T-cell (primary cell): ENCODE results near the gene CCL21. TPM values are rescaled to one million over a fixed set of nuclear protein-coding genes. Genes with fewer than 3 reads are reported as not detected.
"Not testable (repeated sequence)": the region's sequence is repeated elsewhere in the genome, so short reads cannot be mapped to it uniquely, and the experiment has no call there.

Experiments
- ATAC-seq, 4 experiments: fragments of 200-7000 bp in 3 of 4; fragments of 150-1000 bp in 1 of 4; cut with Tn5 transposase; replicated peaks in 1 of 4; 1 replicate in 3 of 4; 2 replicates in 1 of 4; pipeline ENCODE4 v1.10.0; 2021; ENCODE audit warnings: moderate library complexity in 3 of 4, mild to moderate bottlenecking in 2 of 4, moderate number of reproducible peaks in 1 of 4
- CTCF ChIA-PET, 2 donors: fragments of 300-600 bp; sonication (Branson Sonifier 250); formaldehyde crosslinking; loops; one replicate each; lab custom pipeline; 2022; ENCODE audit warnings: antibody characterized with exemption in 2 of 2; lab: Charles Lee
- POLR2A ChIA-PET, 2 donors: fragments of 300-600 bp; sonication (Branson Sonifier 250); formaldehyde crosslinking; loops; one replicate each; lab custom pipeline; 2022; ENCODE audit warnings: antibody characterized with exemption in 2 of 2; lab: Charles Lee
- DNase-seq, 35 experiments: peaks; one replicate each; pipeline versions ENCODE4 v3.0.0 to v3.0.0-alpha.2; 2013 to 2023
- H3K27ac ChIP-seq: one replicate; pipeline ENCODE4 v1.5.1; 2013; ENCODE audit warnings: low read length
- H3K27me3 ChIP-seq, 2 experiments: replicated peaks in 1 of 2; 1 replicate in 1 of 2; 2 replicates in 1 of 2; pipeline versions ENCODE4 v1.6.1 to v1.7.0; 2013; ENCODE audit warnings: low read length in 1 of 2, mixed read lengths in 1 of 2; ENCODE audit not compliant: control insufficient read depth in 2 of 2, insufficient read depth in 2 of 2; ENCODE audit errors: extremely low read depth in 1 of 2
- H3K36me3 ChIP-seq, 2 donors: 1 replicate in 1 of 2; 2 replicates in 1 of 2; pipeline versions ENCODE4 v1.6.1 to v1.7.0; 2013; ENCODE audit warnings: low read length in 1 of 2; ENCODE audit not compliant: control insufficient read depth in 2 of 2, insufficient read depth in 1 of 2; ENCODE audit errors: extremely low read depth in 1 of 2
- H3K4me1 ChIP-seq, 2 experiments: 1 replicate in 1 of 2; 2 replicates in 1 of 2; pipeline versions ENCODE4 v1.6.1 to v1.7.0; 2013; ENCODE audit warnings: low read length in 2 of 2, mixed read lengths in 1 of 2; ENCODE audit not compliant: insufficient read depth in 2 of 2, control insufficient read depth in 1 of 2; ENCODE audit errors: extremely low read depth in 1 of 2
- H3K4me3 ChIP-seq, 2 donors: 1 replicate in 1 of 2; 2 replicates in 1 of 2; pipeline versions ENCODE4 v1.5.1 to v1.7.0; 2013; ENCODE audit warnings: mild to moderate bottlenecking in 2 of 2, low read length in 1 of 2, moderate library complexity in 1 of 2; ENCODE audit not compliant: control insufficient read depth in 1 of 2; ENCODE audit errors: extremely low read depth in 1 of 2
- H3K9me3 ChIP-seq: 2 replicates; pipeline ENCODE4 v1.7.0; 2013
- H3K27ac Mint-ChIP-seq, 2 donors: one replicate each; pipeline ENCODE4 v1.8.0; 2020 to 2021; ENCODE audit warnings: mild to moderate bottlenecking in 2 of 2, mixed read lengths in 2 of 2
- H3K27me3 Mint-ChIP-seq, 2 donors: one replicate each; pipeline ENCODE4 v1.8.0; 2021 to 2022; ENCODE audit warnings: mixed read lengths in 2 of 2
- H3K36me3 Mint-ChIP-seq: one replicate; pipeline ENCODE4 v1.8.0; 2021; ENCODE audit warnings: mixed read lengths
- H3K4me1 Mint-ChIP-seq, 3 donors: one replicate each; pipeline ENCODE4 v1.8.0; 2020 to 2022; ENCODE audit warnings: mixed read lengths in 3 of 3, mild to moderate bottlenecking in 1 of 3
- H3K4me3 Mint-ChIP-seq, 3 donors: one replicate each; pipeline ENCODE4 v1.8.0; 2020 to 2022; ENCODE audit warnings: mild to moderate bottlenecking in 3 of 3, mixed read lengths in 3 of 3, moderate library complexity in 3 of 3
- H3K9me3 Mint-ChIP-seq, 3 donors: one replicate each; pipeline ENCODE4 v1.8.0; 2020 to 2022; ENCODE audit warnings: mixed read lengths in 3 of 3
- WGBS: methylation state at CpG from one replicate; pipeline ENCODE4 v1.1.5; 2013; ENCODE audit warnings: missing lambda C conversion rate; ENCODE audit not compliant: insufficient coverage; 5-methylcytosine and 5-hydroxymethylcytosine counted together
- total RNA-seq, 35 experiments: library from RNA in 6 of 35; stranded (reverse) in 6 of 35; fragments of 120-200 nt in 1 of 35; gene quantifications; one replicate each; pipeline versions ENCODE4 v1.2.1 to v1.2.4 and lab custom pipeline; 2013 to 2026

Gene CCL21
- total RNA-seq, 5 donors from 2014 or later (not counting 1 experiment from before 2014, with no cell fraction given), result 0.32 to 0.60 TPM; not detected in 3

- WGBS, result 83% methylated on average over 2 of the region's 6 CpGs
- ATAC-seq, result no peak
These were observed 31.7 kb upstream of the CCL21 start for GRCh38 chr9:34741628-34742027.

GRCh38 chr9:34740176-34740575, 30.2 kb upstream of the CCL21 start:
- H3K4me3 Mint-ChIP-seq, POLR2A ChIA-PET, H3K27ac Mint-ChIP-seq, H3K9me3 Mint-ChIP-seq, H3K36me3 ChIP-seq, H3K4me1 ChIP-seq, H3K36me3 Mint-ChIP-seq, H3K4me3 ChIP-seq, ATAC-seq, H3K27ac ChIP-seq, DNase-seq, H3K9me3 ChIP-seq, CTCF ChIA-PET, H3K4me1 Mint-ChIP-seq, H3K27me3 ChIP-seq: not testable (repeated sequence)
- H3K27me3 Mint-ChIP-seq, result peaks cover 28 to 33% of the 10 kb centered on the region in 2 donors
- 97% methylated on average over 23 of the region's 27 CpGs for WGBS

More at GRCh38 chr9:34741628-34742027, 31.7 kb upstream of the CCL21 start:
- Mint-ChIP-seq H3K4me3 (no peak overlapping the region), H3K27me3 (peaks cover 31 to 38% of the 10 kb centered on the region in 2 donors), H3K27ac (peak overlapping the region in 1 of 2 donors; percentile 21), H3K36me3 (no peaks in the 10 kb centered on the region), H3K9me3 (no peaks in the 10 kb centered on the region), H3K4me1 (peaks cover 0 to 4% (median 0%) of the 10 kb centered on the region in 3 donors)
- DNase-seq, result no peak
- no peaks in the 10 kb centered on the region for H3K4me1 ChIP-seq
- ChIA-PET POLR2A (no interaction called here), CTCF (no interaction called here)
- no peaks in the 10 kb centered on the region for H3K36me3 ChIP-seq
- no peak overlapping the region for H3K27ac ChIP-seq
- H3K4me3 ChIP-seq, result no peak overlapping the region
- H3K9me3 ChIP-seq, result no peaks in the 10 kb centered on the region
- peaks cover 0 to 9% of the 10 kb centered on the region in 2 experiments for H3K27me3 ChIP-seq

- no peak for DNase-seq
- ATAC-seq, result no peak
- Mint-ChIP-seq H3K27ac (no peak overlapping the region), H3K4me3 (no peak overlapping the region), H3K4me1 (peaks cover 0 to 4% (median 0%) of the 10 kb centered on the region in 3 donors), H3K36me3 (no peaks in the 10 kb centered on the region), H3K27me3 (peaks cover 18 to 23% of the 10 kb centered on the region in 2 donors), H3K9me3 (no peaks in the 10 kb centered on the region)
- Histone ChIP-seq H3K27ac (no peak overlapping the region), H3K36me3 (no peaks in the 10 kb centered on the region), H3K9me3 (no peaks in the 10 kb centered on the region), H3K27me3 (peaks cover 0 to 5% of the 10 kb centered on the region in 2 experiments), H3K4me3 (no peak overlapping the region), H3K4me1 (no peaks in the 10 kb centered on the region)
- CTCF ChIA-PET, result interaction anchor here in 1 of 2 donors (0.6 kb wide), 1 partner anchor 1033 kb away, joined by 7 read pairs; no protein-coding TSS in a partner anchor
- WGBS, result 68% methylated on average over 4 of the region's 6 CpGs
- POLR2A ChIA-PET, result no interaction called here
These were observed 27.8 kb upstream of the CCL21 start for GRCh38 chr9:34737677-34738260.

GRCh38 chr9:34734720-34735119, 24.8 kb upstream of the CCL21 start:
- POLR2A ChIA-PET, result no interaction called here
- Histone ChIP-seq H3K9me3 (no peaks in the 10 kb centered on the region), H3K36me3 (no peaks in the 10 kb centered on the region), H3K4me3 (no peak overlapping the region), H3K27ac (no peak overlapping the region), H3K27me3 (peaks cover 0 to 2% of the 10 kb centered on the region in 2 experiments), H3K4me1 (no peaks in the 10 kb centered on the region)
- H3K27me3 Mint-ChIP-seq, result peaks cover 12 to 15% of the 10 kb centered on the region in 2 donors
- CTCF ChIA-PET, result no interaction called here
- H3K36me3 Mint-ChIP-seq, result no peaks in the 10 kb centered on the region
- no peaks in the 10 kb centered on the region for H3K4me1 Mint-ChIP-seq
- no peak for DNase-seq
- ATAC-seq, result no peak
- no peaks in the 10 kb centered on the region for H3K9me3 Mint-ChIP-seq
- no peak overlapping the region for H3K27ac Mint-ChIP-seq
- no peak overlapping the region for H3K4me3 Mint-ChIP-seq

GRCh38 chr9:34732886-34733285, 22.9 kb upstream of the CCL21 start:
- ChIA-PET CTCF (no interaction called here), POLR2A (interaction anchor here in 1 of 2 donors (0.7 kb wide), 1 partner anchor 30 kb away, joined by 4 read pairs; no protein-coding TSS in a partner anchor)
- Histone ChIP-seq H3K4me1 (no peaks in the 10 kb centered on the region), H3K9me3 (no peaks in the 10 kb centered on the region), H3K27ac (no peak overlapping the region), H3K27me3 (no peaks in the 10 kb centered on the region), H3K4me3 (no peak overlapping the region), H3K36me3 (no peaks in the 10 kb centered on the region)
- Mint-ChIP-seq H3K4me1 (no peaks in the 10 kb centered on the region), H3K27ac (no peak overlapping the region), H3K36me3 (no peaks in the 10 kb centered on the region), H3K9me3 (no peaks in the 10 kb centered on the region), H3K4me3 (no peak overlapping the region), H3K27me3 (peaks cover 5 to 14% of the 10 kb centered on the region in 2 donors)
- ATAC-seq, result no peak
- no peak for DNase-seq
- WGBS, result no CpG with 5 or more reads among the region's 2 CpGs

- WGBS, result no CpG with 5 or more reads among the region's 1 CpG
- no peak overlapping the region for H3K27ac Mint-ChIP-seq
- no peaks in the 10 kb centered on the region for H3K4me1 ChIP-seq
- no peaks in the 10 kb centered on the region for H3K9me3 Mint-ChIP-seq
- no peaks in the 10 kb centered on the region for H3K27me3 ChIP-seq
- no peaks in the 10 kb centered on the region for H3K36me3 Mint-ChIP-seq
- no peak for DNase-seq
- POLR2A ChIA-PET, result no interaction called here
- peaks cover 3 to 10% of the 10 kb centered on the region in 2 donors for H3K27me3 Mint-ChIP-seq
- no peak overlapping the region for H3K4me3 Mint-ChIP-seq
- CTCF ChIA-PET, result no interaction called here
- no peaks in the 10 kb centered on the region for H3K36me3 ChIP-seq
- no peak for ATAC-seq
- H3K9me3 ChIP-seq, result no peaks in the 10 kb centered on the region
- no peak overlapping the region for H3K27ac ChIP-seq
- no peak overlapping the region for H3K4me3 ChIP-seq
- no peaks in the 10 kb centered on the region for H3K4me1 Mint-ChIP-seq
These were observed 22.5 kb upstream of the CCL21 start for GRCh38 chr9:34732478-34732877.
